HCT116 (cell line): ENCODE measurements around the gene RRAS2. TPM values are rescaled to one million over a fixed set of nuclear protein-coding genes. Genes with fewer than 3 reads are reported as not detected.

Experiments used
- ATAC-seq: fragments of 200-7000 bp; cut with Tn5 transposase; 2 replicates; pipeline ENCODE4 v1.9.1; 2020; ENCODE audit warnings: mild to moderate bottlenecking, moderate library complexity
- BruUV-seq: library from RNA; stranded (reverse); fragments of 400-500 nt; replicated peaks from 2 replicates; lab custom pipeline; 2021; lab: Mats Ljungman, UMichigan
- CTCF ChIA-PET: fragments of 300-600 bp; sonication (Branson Sonifier 250); formaldehyde crosslinking; loops from one replicate; lab custom pipeline; 2021; ENCODE audit warnings: antibody characterized with exemption; lab: Charles Lee
- POLR2A ChIA-PET: fragments of 300-600, 350-600 bp; sonication (Branson Sonifier 250); formaldehyde crosslinking; loops from one replicate; lab custom pipeline; 2021; ENCODE audit warnings: antibody characterized with exemption; lab: Charles Lee
- RAD21 ChIA-PET, 2 experiments: fragments of 300-600 bp; sonication (Branson Sonifier 250); formaldehyde crosslinking; loops; one replicate each; lab custom pipeline; 2023; ENCODE audit warnings: low total read pairs in 2 of 2; ENCODE audit not compliant: uncharacterized antibody in 2 of 2, unreplicated experiment in 2 of 2, low non-redundant PET in 1 of 2; lab: Charles Lee
- DNase-seq: peaks from one replicate; pipeline ENCODE4 v3.0.0-alpha.2; 2010; ENCODE audit warnings: low read depth, low spot score
- H2AFZ ChIP-seq: fragments of 200-600 bp; shearing (Covaris generic), sonication (generic); 2 replicates; pipeline ENCODE4 v1.6.1; 2017; ENCODE audit warnings: low read depth, mixed run types, mixed read lengths, antibody characterized with exemption, low read length; ENCODE audit not compliant: poor library complexity, severe bottlenecking
- H3K27ac ChIP-seq: 2 replicates; pipeline ENCODE4 v1.5.1; 2012; ENCODE audit warnings: low read depth, low read length
- H3K27me3 ChIP-seq: fragments of 200-600 bp; sonication (generic); 2 replicates; pipeline ENCODE4 v1.6.1; 2016; ENCODE audit warnings: mixed run types, low read length, mixed read lengths; ENCODE audit not compliant: insufficient read depth
- H3K36me3 ChIP-seq, 2 experiments: fragments of 200-500 bp in 1 of 2; fragments of 200-600 bp in 1 of 2; sonication (Bioruptor generic) in 1 of 2; sonication (generic) in 1 of 2; 2 replicates each; pipeline versions ENCODE4 v1.5.1 to v1.6.1; 2014 to 2016; ENCODE audit warnings: low read length in 2 of 2, inconsistent platforms in 1 of 2, mixed read lengths in 1 of 2, mixed run types in 1 of 2; ENCODE audit not compliant: insufficient read depth in 2 of 2, control insufficient read depth in 1 of 2
- H3K4me1 ChIP-seq, 2 experiments: fragments of 200-600 bp in 1 of 2; sonication (generic) in 1 of 2; 2 replicates each; pipeline versions ENCODE4 v1.5.1 to v1.6.1; 2012 to 2017; ENCODE audit warnings: low read length in 2 of 2, inconsistent platforms in 1 of 2, mild to moderate bottlenecking in 1 of 2, mixed read lengths in 1 of 2, mixed run types in 1 of 2, moderate library complexity in 1 of 2; ENCODE audit not compliant: insufficient read depth in 2 of 2, control insufficient read depth in 1 of 2
- H3K4me2 ChIP-seq: fragments of 200-600 bp; sonication (generic); 2 replicates; pipeline ENCODE4 v1.6.1; 2017; ENCODE audit warnings: mixed run types, low read length, mixed read lengths
- H3K4me3 ChIP-seq, 2 experiments: fragments of 200-600 bp in 1 of 2; sonication (generic) in 1 of 2; replicated peaks in 1 of 2; 2 replicates each; pipeline ENCODE4 v1.5.1; 2011 to 2016; ENCODE audit warnings: low read length in 2 of 2, control low read depth in 1 of 2, low read depth in 1 of 2, mild to moderate bottlenecking in 1 of 2, mixed read lengths in 1 of 2, mixed run types in 1 of 2
- H3K79me2 ChIP-seq: fragments of 200-600 bp; sonication (generic); 2 replicates; pipeline ENCODE4 v1.6.1; 2017; ENCODE audit warnings: mild to moderate bottlenecking, mixed run types, low read length, moderate library complexity, mixed read lengths; ENCODE audit not compliant: insufficient read depth
- H3K9ac ChIP-seq: fragments of 200-600 bp; sonication (generic); 2 replicates; pipeline ENCODE4 v1.6.1; 2016; ENCODE audit warnings: low read length, mixed read lengths
- H3K9me2 ChIP-seq: fragments of 200-600 bp; sonication (generic), shearing (Covaris generic); 2 replicates; pipeline ENCODE4 v1.6.1; 2017; ENCODE audit warnings: mixed run types, mild to moderate bottlenecking, moderate library complexity; ENCODE audit not compliant: insufficient read depth
- H3K9me3 ChIP-seq, 2 experiments: fragments of 200-500 bp in 1 of 2; fragments of 200-600 bp in 1 of 2; sonication (Bioruptor generic) in 1 of 2; sonication (generic) in 1 of 2; 2 replicates each; pipeline ENCODE4 v1.6.1; 2014 to 2017; ENCODE audit warnings: low read length in 2 of 2, mixed read lengths in 2 of 2, inconsistent platforms in 1 of 2, low read depth in 1 of 2, mild to moderate bottlenecking in 1 of 2, mixed run types in 1 of 2, moderate library complexity in 1 of 2; ENCODE audit not compliant: control insufficient read depth in 1 of 2, insufficient read depth in 1 of 2
- H4K20me1 ChIP-seq: fragments of 200-600 bp; sonication (generic), shearing (Covaris generic); 2 replicates; pipeline ENCODE4 v1.6.1; 2017; ENCODE audit warnings: mixed run types, mild to moderate bottlenecking, moderate library complexity; ENCODE audit not compliant: insufficient read depth
- ATF3 ChIP-seq: IDR thresholded peaks from 2 replicates; pipeline ENCODE4 v1.6.1; 2012
- CBX3 ChIP-seq: IDR thresholded peaks from 2 replicates; pipeline ENCODE4 v1.6.1; 2012; ENCODE audit warnings: low read depth
- EGR1 ChIP-seq: IDR thresholded peaks from 2 replicates; pipeline ENCODE4 v1.6.1; 2012; ENCODE audit warnings: low read depth
- EZH2 ChIP-seq: fragments of 200-600 bp; sonication (generic); IDR thresholded peaks from 2 replicates; pipeline ENCODE4 v1.6.1; 2017; ENCODE audit warnings: antibody characterized with exemption, mixed run types
- EZH2phosphoT487 ChIP-seq: fragments of 200-600 bp; IDR thresholded peaks from 2 replicates; pipeline ENCODE4 v1.6.1; 2018; ENCODE audit warnings: antibody characterized with exemption, borderline replicate concordance
- JUND ChIP-seq: IDR thresholded peaks from 2 replicates; pipeline ENCODE4 v1.6.1; 2012
- POLR2A ChIP-seq: IDR thresholded peaks from 2 replicates; pipeline ENCODE4 v1.7.0; 2011; ENCODE audit warnings: borderline replicate concordance; ENCODE audit not compliant: insufficient read depth, insufficient read length; ENCODE audit errors: extremely low read depth
- POLR2AphosphoS5 ChIP-seq: IDR thresholded peaks from 2 replicates; pipeline ENCODE4 v1.6.1; 2011; ENCODE audit warnings: mild to moderate bottlenecking, low read depth, low read length, moderate library complexity
- RAD21 ChIP-seq: IDR thresholded peaks from 2 replicates; pipeline ENCODE4 v1.6.1; 2012; ENCODE audit warnings: low read depth, mild to moderate bottlenecking
- SP1 ChIP-seq: IDR thresholded peaks from 2 replicates; pipeline ENCODE4 v1.6.1; 2012; ENCODE audit warnings: low read depth
- SRF ChIP-seq: IDR thresholded peaks from 2 replicates; pipeline ENCODE4 v1.6.1; 2012; ENCODE audit warnings: low read depth
- TCF7L2 ChIP-seq: IDR thresholded peaks from 2 replicates; pipeline ENCODE4 v1.7.0; 2011; ENCODE audit warnings: borderline replicate concordance, inconsistent platforms; ENCODE audit not compliant: insufficient read depth, insufficient read length; ENCODE audit errors: extremely low read depth
- YY1 ChIP-seq: IDR thresholded peaks from 2 replicates; pipeline ENCODE4 v1.6.1; 2011; ENCODE audit warnings: low read length, low read depth, moderate library complexity, mild to moderate bottlenecking; ENCODE audit not compliant: insufficient replicate concordance; ENCODE audit errors: extremely low read depth
- ZNF274 ChIP-seq: fragments of 200-500 bp; sonication (Bioruptor generic); IDR thresholded peaks from 2 replicates; pipeline ENCODE4 v1.6.1; 2014; ENCODE audit warnings: mild to moderate bottlenecking, low read depth, low read length, inconsistent platforms
- intact Hi-C: fragments of 100-400 bp; cut with micrococcal nuclease; formaldehyde crosslinking; loops from 2 replicates; pipeline ENCODE4 v1.10.0; 2022
- total RNA-seq: library from RNA; stranded (reverse); gene quantifications from one replicate; pipeline ENCODE4 v1.2.1, GENCODE V29; 2021; ENCODE audit not compliant: unreplicated experiment
- TF ChIP-seq, protein P1 (sequence below), 3 experiments: fragments of 200-600 bp in 1 of 3; sonication (generic) in 1 of 3; IDR thresholded peaks in 2 of 3; conservative IDR thresholded peaks in 1 of 3; 2 replicates each; pipeline ENCODE4 v1.5.1; 2012 to 2017; ENCODE audit warnings: low read depth in 2 of 3, low read length in 2 of 3, antibody characterized with exemption in 1 of 3, borderline replicate concordance in 1 of 3, control low read depth in 1 of 3, mild to moderate bottlenecking in 1 of 3, mixed read lengths in 1 of 3, mixed run types in 1 of 3, moderate library complexity in 1 of 3; ENCODE audit not compliant: insufficient read depth in 1 of 3
- TF ChIP-seq, protein P2 (sequence below): IDR thresholded peaks from 2 replicates; pipeline ENCODE4 v1.6.1; 2012; ENCODE audit warnings: low read depth
- TF ChIP-seq, protein P3 (sequence below): IDR thresholded peaks from 2 replicates; pipeline ENCODE4 v1.6.1; 2011; ENCODE audit warnings: mild to moderate bottlenecking, low read length, moderate library complexity; ENCODE audit not compliant: insufficient replicate concordance; ENCODE audit errors: extremely low read depth

Gene RRAS2
- total RNA-seq, 1 experiment from 2014 or later: 54.5 TPM

DNA sequence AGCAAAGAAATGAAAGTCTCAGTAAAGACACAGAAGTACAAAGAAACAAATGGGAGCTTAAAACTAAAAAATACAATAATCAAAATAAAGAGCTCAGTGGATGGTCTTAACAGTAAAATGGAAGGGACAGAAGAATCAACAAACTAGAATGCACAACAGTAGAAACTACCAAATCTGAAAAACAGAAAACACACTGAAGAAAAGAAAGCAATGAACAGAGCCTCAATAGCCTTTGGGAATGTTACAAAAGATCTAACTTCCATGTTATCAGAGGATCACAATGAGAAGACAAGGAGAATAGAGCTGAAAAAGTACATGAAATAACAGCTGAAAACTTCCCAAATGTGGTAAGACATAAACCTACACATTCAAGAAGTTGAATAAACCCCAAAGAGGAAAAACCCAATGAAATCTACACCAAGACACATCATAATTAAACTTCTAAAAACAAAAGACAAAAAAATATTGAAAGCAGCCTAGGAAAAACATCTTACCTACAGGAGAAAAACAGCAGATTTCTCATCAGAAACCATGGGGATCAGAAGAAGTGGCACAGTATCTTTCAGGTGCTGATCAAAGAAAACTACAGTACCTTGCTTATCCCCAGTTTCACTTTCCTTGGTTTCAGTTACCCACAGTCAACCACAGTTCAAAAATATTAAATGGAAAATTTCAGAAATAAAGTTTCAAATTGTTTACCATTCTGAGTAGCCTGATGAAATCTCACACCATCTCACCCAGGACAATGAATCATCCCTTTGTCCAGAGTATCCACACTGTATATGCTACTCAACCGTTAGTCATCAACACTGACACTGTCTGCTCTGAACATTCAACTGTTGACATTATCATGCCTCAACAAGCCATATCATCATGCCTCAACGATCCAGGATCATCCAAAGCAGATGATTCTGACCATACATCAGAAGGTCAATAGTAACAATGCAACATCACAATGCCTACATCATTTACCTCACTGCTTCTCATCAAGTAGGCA, 22.2 kb downstream of the RRAS2 start:
- Histone ChIP-seq H3K27me3 (no peaks in the 10 kb centered on the region), H3K9me2 (no peaks in the 10 kb centered on the region; the same call in 1 of the 2 replicates), H3K4me1 (peaks cover 0 to 21% of the 10 kb centered on the region in 2 experiments; a peak in 2 of 4 replicates), H4K20me1 (peaks cover 4% of the 10 kb centered on the region; the same call in 1 of the 2 replicates), H2AFZ (no peak overlapping the region), H3K9me3 (peaks cover 0 to 11% of the 10 kb centered on the region in 2 experiments; a peak in 2 of 4 replicates), H3K79me2 (peaks cover 98% of the 10 kb centered on the region), H3K4me2 (peak overlapping the region; percentile 41), H3K36me3 (no peaks in the 10 kb centered on the region), H3K27ac (no peak overlapping the region), H3K4me3 (no peak overlapping the region), H3K9ac (no peak overlapping the region)
- peak; percentile 79 for DNase-seq
- ChIA-PET POLR2A (no interaction called here), CTCF (interaction anchor here (2.5 kb wide), 1 partner anchor 28 kb away, joined by 6 read pairs; no protein-coding TSS in a partner anchor), RAD21 (no interaction called here)
- ATAC-seq: peak; percentile 93
- intact Hi-C loops: no loop called here
- BruUV-seq: no TSS peak
- TF ChIP-seq SRF: peak; percentile 72; the same call in 1 of the 2 replicates
- TF ChIP-seq ZNF274: no peak
- peak; percentile 64; the same call in 1 of the 2 replicates for TF ChIP-seq ATF3
- TF ChIP-seq, protein P1, sequence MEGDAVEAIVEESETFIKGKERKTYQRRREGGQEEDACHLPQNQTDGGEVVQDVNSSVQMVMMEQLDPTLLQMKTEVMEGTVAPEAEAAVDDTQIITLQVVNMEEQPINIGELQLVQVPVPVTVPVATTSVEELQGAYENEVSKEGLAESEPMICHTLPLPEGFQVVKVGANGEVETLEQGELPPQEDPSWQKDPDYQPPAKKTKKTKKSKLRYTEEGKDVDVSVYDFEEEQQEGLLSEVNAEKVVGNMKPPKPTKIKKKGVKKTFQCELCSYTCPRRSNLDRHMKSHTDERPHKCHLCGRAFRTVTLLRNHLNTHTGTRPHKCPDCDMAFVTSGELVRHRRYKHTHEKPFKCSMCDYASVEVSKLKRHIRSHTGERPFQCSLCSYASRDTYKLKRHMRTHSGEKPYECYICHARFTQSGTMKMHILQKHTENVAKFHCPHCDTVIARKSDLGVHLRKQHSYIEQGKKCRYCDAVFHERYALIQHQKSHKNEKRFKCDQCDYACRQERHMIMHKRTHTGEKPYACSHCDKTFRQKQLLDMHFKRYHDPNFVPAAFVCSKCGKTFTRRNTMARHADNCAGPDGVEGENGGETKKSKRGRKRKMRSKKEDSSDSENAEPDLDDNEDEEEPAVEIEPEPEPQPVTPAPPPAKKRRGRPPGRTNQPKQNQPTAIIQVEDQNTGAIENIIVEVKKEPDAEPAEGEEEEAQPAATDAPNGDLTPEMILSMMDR (IDR thresholded peaks at IDR 0.05 in 2 of 3, conservative IDR thresholded peaks at IDR 0.05 in 1 of 3; ENCODE audit: borderline replicate concordance in 1 of 3, insufficient read depth in 1 of 3, low read depth in 2 of 3, low read length in 2 of 3): no peak
- TF ChIP-seq EGR1: no peak
- TF ChIP-seq CBX3: peak; percentile 95
- TF ChIP-seq RAD21: no peak
- TF ChIP-seq YY1: no peak
- TF ChIP-seq JUND: peak; percentile 85
- TF ChIP-seq, protein P2, sequence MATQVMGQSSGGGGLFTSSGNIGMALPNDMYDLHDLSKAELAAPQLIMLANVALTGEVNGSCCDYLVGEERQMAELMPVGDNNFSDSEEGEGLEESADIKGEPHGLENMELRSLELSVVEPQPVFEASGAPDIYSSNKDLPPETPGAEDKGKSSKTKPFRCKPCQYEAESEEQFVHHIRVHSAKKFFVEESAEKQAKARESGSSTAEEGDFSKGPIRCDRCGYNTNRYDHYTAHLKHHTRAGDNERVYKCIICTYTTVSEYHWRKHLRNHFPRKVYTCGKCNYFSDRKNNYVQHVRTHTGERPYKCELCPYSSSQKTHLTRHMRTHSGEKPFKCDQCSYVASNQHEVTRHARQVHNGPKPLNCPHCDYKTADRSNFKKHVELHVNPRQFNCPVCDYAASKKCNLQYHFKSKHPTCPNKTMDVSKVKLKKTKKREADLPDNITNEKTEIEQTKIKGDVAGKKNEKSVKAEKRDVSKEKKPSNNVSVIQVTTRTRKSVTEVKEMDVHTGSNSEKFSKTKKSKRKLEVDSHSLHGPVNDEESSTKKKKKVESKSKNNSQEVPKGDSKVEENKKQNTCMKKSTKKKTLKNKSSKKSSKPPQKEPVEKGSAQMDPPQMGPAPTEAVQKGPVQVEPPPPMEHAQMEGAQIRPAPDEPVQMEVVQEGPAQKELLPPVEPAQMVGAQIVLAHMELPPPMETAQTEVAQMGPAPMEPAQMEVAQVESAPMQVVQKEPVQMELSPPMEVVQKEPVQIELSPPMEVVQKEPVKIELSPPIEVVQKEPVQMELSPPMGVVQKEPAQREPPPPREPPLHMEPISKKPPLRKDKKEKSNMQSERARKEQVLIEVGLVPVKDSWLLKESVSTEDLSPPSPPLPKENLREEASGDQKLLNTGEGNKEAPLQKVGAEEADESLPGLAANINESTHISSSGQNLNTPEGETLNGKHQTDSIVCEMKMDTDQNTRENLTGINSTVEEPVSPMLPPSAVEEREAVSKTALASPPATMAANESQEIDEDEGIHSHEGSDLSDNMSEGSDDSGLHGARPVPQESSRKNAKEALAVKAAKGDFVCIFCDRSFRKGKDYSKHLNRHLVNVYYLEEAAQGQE: no peak
- TF ChIP-seq POLR2A: no peak
- no peak for TF ChIP-seq TCF7L2
- TF ChIP-seq, protein P3, sequence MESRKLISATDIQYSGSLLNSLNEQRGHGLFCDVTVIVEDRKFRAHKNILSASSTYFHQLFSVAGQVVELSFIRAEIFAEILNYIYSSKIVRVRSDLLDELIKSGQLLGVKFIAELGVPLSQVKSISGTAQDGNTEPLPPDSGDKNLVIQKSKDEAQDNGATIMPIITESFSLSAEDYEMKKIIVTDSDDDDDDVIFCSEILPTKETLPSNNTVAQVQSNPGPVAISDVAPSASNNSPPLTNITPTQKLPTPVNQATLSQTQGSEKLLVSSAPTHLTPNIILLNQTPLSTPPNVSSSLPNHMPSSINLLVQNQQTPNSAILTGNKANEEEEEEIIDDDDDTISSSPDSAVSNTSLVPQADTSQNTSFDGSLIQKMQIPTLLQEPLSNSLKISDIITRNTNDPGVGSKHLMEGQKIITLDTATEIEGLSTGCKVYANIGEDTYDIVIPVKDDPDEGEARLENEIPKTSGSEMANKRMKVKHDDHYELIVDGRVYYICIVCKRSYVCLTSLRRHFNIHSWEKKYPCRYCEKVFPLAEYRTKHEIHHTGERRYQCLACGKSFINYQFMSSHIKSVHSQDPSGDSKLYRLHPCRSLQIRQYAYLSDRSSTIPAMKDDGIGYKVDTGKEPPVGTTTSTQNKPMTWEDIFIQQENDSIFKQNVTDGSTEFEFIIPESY: no peak
- peak; percentile 84 for TF ChIP-seq SP1
- no peak for TF ChIP-seq EZH2
- TF ChIP-seq EZH2phosphoT487: no peak
- TF ChIP-seq POLR2AphosphoS5: 0 out of 2 replicates have a peak, but pooled peaks have one; percentile 36
